Gastroesophageal sphincter (tissue), 3 donors: ENCODE results near the gene TNNI3K.

ENCODE experiments used
- EP300 ChIP-seq: sonication (generic); formaldehyde crosslinking; IDR thresholded peaks from one replicate; pipeline ENCODE4 v1.6.1; 2017; ENCODE audit warnings: antibody characterized with exemption, mild to moderate bottlenecking
- POLR2A ChIP-seq, 2 donors: fragments of 450-650 bp; IDR thresholded peaks; one replicate each; pipeline ENCODE4 v1.6.1; 2017; ENCODE audit warnings: antibody characterized with exemption in 2 of 2, mild to moderate bottlenecking in 2 of 2, moderate library complexity in 1 of 2
- POLR2AphosphoS5 ChIP-seq: sonication (generic); formaldehyde crosslinking; IDR thresholded peaks from one replicate; pipeline ENCODE4 v1.6.1; 2017; ENCODE audit warnings: antibody characterized with exemption
- TF ChIP-seq, protein P1 (sequence below), 4 experiments: fragments of 200-600 bp in 2 of 4; fragments of 450-650 bp in 2 of 4; sonication (generic) in 1 of 4; IDR thresholded peaks; one replicate each; pipeline ENCODE4 v1.5.1; 2017 to 2019; ENCODE audit warnings: antibody characterized with exemption in 4 of 4, mild to moderate bottlenecking in 2 of 4, moderate library complexity in 2 of 4

DNA sequence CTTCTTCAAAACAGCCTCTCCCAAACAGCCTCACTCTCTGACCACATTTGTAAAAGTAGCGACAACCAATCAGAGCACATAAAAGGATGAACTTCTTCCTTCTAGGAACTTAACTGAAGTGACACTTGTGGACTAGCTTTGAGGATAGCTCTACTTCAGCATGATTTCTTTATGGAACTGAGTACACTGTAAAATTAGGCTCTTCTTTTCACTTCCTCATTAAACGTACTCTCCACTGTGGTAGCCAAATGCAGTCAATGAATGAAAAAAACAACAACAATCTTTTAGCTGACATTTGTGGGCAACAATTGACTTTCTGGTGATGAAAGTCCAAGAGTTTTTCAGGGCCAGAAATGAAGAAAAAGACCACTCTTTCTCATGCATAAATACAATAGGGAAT lies 267.7 kb downstream of the TNNI3K start:
- TF ChIP-seq, protein P1, sequence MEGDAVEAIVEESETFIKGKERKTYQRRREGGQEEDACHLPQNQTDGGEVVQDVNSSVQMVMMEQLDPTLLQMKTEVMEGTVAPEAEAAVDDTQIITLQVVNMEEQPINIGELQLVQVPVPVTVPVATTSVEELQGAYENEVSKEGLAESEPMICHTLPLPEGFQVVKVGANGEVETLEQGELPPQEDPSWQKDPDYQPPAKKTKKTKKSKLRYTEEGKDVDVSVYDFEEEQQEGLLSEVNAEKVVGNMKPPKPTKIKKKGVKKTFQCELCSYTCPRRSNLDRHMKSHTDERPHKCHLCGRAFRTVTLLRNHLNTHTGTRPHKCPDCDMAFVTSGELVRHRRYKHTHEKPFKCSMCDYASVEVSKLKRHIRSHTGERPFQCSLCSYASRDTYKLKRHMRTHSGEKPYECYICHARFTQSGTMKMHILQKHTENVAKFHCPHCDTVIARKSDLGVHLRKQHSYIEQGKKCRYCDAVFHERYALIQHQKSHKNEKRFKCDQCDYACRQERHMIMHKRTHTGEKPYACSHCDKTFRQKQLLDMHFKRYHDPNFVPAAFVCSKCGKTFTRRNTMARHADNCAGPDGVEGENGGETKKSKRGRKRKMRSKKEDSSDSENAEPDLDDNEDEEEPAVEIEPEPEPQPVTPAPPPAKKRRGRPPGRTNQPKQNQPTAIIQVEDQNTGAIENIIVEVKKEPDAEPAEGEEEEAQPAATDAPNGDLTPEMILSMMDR (IDR thresholded peaks at IDR 0.05) = no peak
- TF ChIP-seq POLR2AphosphoS5 = no peak
- no peak for TF ChIP-seq POLR2A (IDR thresholded peaks at IDR 0.05)
- no peak for TF ChIP-seq EP300
